Panc1 (cell line): ENCODE measurements around the gene KCNAB1.

Experiments
- SIN3A ChIP-seq: IDR thresholded peaks from 2 replicates; pipeline ENCODE4 v1.6.1; 2012; ENCODE audit warnings: low read depth, mild to moderate bottlenecking, low read length, moderate library complexity, borderline replicate concordance; ENCODE audit not compliant: insufficient read depth
- TF ChIP-seq, protein P1 (sequence below): fragments of 450-650 bp; IDR thresholded peaks from 2 replicates; pipeline ENCODE4 v1.5.1; 2017; ENCODE audit warnings: mild to moderate bottlenecking

DNA sequence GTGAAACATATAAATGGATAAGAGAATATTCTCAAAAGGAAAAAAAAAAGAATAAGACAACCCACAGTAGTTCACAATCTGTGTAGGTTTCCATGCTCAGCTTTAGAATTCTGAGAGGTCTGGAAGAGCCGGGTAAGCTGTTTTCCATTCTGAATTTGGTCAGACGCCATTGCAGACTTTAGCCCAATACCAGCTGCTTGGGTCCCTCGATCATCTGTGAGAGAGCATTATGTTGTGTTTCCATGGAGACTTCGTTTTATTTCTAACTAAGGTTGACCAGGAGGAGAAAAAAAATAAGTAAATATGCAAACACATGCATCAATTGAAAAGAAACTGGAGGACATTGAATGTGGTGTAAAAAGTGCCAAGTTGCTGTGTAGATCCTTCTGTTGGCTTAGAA, 25.5 kb downstream of the KCNAB1 start:
- TF ChIP-seq, protein P1, sequence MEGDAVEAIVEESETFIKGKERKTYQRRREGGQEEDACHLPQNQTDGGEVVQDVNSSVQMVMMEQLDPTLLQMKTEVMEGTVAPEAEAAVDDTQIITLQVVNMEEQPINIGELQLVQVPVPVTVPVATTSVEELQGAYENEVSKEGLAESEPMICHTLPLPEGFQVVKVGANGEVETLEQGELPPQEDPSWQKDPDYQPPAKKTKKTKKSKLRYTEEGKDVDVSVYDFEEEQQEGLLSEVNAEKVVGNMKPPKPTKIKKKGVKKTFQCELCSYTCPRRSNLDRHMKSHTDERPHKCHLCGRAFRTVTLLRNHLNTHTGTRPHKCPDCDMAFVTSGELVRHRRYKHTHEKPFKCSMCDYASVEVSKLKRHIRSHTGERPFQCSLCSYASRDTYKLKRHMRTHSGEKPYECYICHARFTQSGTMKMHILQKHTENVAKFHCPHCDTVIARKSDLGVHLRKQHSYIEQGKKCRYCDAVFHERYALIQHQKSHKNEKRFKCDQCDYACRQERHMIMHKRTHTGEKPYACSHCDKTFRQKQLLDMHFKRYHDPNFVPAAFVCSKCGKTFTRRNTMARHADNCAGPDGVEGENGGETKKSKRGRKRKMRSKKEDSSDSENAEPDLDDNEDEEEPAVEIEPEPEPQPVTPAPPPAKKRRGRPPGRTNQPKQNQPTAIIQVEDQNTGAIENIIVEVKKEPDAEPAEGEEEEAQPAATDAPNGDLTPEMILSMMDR: no peak
- no peak for TF ChIP-seq SIN3A
